Spleen (tissue), 11 donors: ENCODE measurements around the gene FAM151A. TPM values are rescaled to one million over a fixed set of nuclear protein-coding genes. Genes with fewer than 3 reads are reported as not detected.

Source experiments
- DNase-seq: peaks from one replicate; pipeline ENCODE4 v3.0.0-alpha.2; 2020
- H3K27ac ChIP-seq, 8 donors: fragments of 200-600 bp; sonication (generic) in 7 of 8; 1 replicate in 4 of 8; 2 replicates in 4 of 8; pipeline versions ENCODE4 v1.5.0 to v1.8.0; 2016 to 2021; ENCODE audit warnings: inconsistent platforms in 4 of 8, mild to moderate bottlenecking in 4 of 8, moderate library complexity in 1 of 8
- H3K27me3 ChIP-seq, 7 donors: fragments of 200-600 bp; sonication (generic) in 6 of 7; replicated peaks in 1 of 7; 1 replicate in 4 of 7; 2 replicates in 3 of 7; pipeline versions ENCODE4 v1.5.0 to v1.8.0; 2016 to 2021; ENCODE audit warnings: inconsistent platforms in 3 of 7, mild to moderate bottlenecking in 1 of 7
- H3K36me3 ChIP-seq, 6 donors: fragments of 200-600 bp; sonication (generic) in 5 of 6; 1 replicate in 4 of 6; 2 replicates in 2 of 6; pipeline versions ENCODE4 v1.5.0 to v1.8.0; 2016 to 2021; ENCODE audit warnings: inconsistent platforms in 2 of 6
- H3K4me1 ChIP-seq, 6 donors: fragments of 200-600 bp; sonication (generic) in 5 of 6; 1 replicate in 3 of 6; 2 replicates in 3 of 6; pipeline versions ENCODE4 v1.5.0 to v1.8.0; 2016 to 2021; ENCODE audit warnings: inconsistent platforms in 3 of 6
- H3K4me3 ChIP-seq, 8 donors: fragments of 200-600 bp; sonication (generic) in 7 of 8; 1 replicate in 4 of 8; 2 replicates in 4 of 8; pipeline versions ENCODE4 v1.5.0 to v1.8.0; 2016 to 2021; ENCODE audit warnings: inconsistent platforms in 4 of 8, mild to moderate bottlenecking in 4 of 8, moderate library complexity in 2 of 8
- H3K9me3 ChIP-seq, 8 donors: fragments of 200-600 bp; sonication (generic) in 7 of 8; 1 replicate in 4 of 8; 2 replicates in 4 of 8; pipeline versions ENCODE4 v1.5.0 to v1.8.0; 2016 to 2021; ENCODE audit warnings: inconsistent platforms in 4 of 8
- POLR2A ChIP-seq, 3 donors: fragments of 450-650 bp; IDR thresholded peaks; one replicate each; pipeline ENCODE4 v1.5.1; 2017; ENCODE audit warnings: antibody characterized with exemption in 3 of 3, mild to moderate bottlenecking in 1 of 3
- POLR2AphosphoS5 ChIP-seq, 3 donors: sonication (generic); formaldehyde crosslinking; IDR thresholded peaks; one replicate each; pipeline ENCODE4 v1.5.1; 2017; ENCODE audit warnings: antibody characterized with exemption in 3 of 3
- WGBS, 5 donors: extraction: QIAGEN DNeasy Blood & Tissue Kit in 3 of 5; methylation state at CpG; one replicate each; pipeline versions ENCODE4 v1.1.5 to v1.1.7; 2013 to 2018; 5-methylcytosine and 5-hydroxymethylcytosine counted together
- intact Hi-C: fragments of 100-400 bp; cut with DNase I; formaldehyde crosslinking; loops from one replicate; pipeline ENCODE4 v1.15.0; 2023; ENCODE audit warnings: low total_unique reads
- polyA plus RNA-seq, 3 donors: library from polyadenylated mRNA; stranded (reverse); fragments of 200-250 nt; gene quantifications; one replicate each; pipeline ENCODE4 v1.2.1, GENCODE V29; 2013
- total RNA-seq, 7 donors: library from RNA; depleted of rRNA in 3 of 7; stranded (reverse); fragments of >200 nt in 3 of 7; fragmentation: NEBNext Ultra II Directional in 4 of 7; extraction: Animal tissue kit (Norgen Biotek cat#: 25700) in 4 of 7; gene quantifications; one replicate each; pipeline versions ENCODE4 v1.1.0 to v1.2.1, GENCODE V29; 2016 to 2021
- TF ChIP-seq, protein P1 (sequence below), 11 experiments: fragments of 200-600 bp in 7 of 11; fragments of 450-650 bp in 4 of 11; sonication (generic) in 4 of 11; IDR thresholded peaks in 8 of 11; conservative IDR thresholded peaks in 3 of 11; 1 replicate in 7 of 11; 2 replicates in 4 of 11; pipeline versions ENCODE4 v1.4.0 to v1.8.0; 2016 to 2021; ENCODE audit warnings: antibody characterized with exemption in 11 of 11, inconsistent platforms in 4 of 11, mild to moderate bottlenecking in 1 of 11
- donor health status: healthy with polysubstance abuse.
- donor health status: DM: no; HTN: no; CAD: no; lungs with moderate emphysema.
- donor health status: DM: no; HTN: no; CAD: no.
- donor health status: Bipolar disorder and iron deficiency.
- donor health status: healthy.
- donor health status: DM: no; HTN: no; CAD: no.
- donor health status: DM: yes; HTN: yes; CAD: no.

Gene FAM151A
- total and polyA plus RNA-seq, 10 donors, result 0.70 to 4.2 (median 0.97) TPM; not detected in 1

DNA sequence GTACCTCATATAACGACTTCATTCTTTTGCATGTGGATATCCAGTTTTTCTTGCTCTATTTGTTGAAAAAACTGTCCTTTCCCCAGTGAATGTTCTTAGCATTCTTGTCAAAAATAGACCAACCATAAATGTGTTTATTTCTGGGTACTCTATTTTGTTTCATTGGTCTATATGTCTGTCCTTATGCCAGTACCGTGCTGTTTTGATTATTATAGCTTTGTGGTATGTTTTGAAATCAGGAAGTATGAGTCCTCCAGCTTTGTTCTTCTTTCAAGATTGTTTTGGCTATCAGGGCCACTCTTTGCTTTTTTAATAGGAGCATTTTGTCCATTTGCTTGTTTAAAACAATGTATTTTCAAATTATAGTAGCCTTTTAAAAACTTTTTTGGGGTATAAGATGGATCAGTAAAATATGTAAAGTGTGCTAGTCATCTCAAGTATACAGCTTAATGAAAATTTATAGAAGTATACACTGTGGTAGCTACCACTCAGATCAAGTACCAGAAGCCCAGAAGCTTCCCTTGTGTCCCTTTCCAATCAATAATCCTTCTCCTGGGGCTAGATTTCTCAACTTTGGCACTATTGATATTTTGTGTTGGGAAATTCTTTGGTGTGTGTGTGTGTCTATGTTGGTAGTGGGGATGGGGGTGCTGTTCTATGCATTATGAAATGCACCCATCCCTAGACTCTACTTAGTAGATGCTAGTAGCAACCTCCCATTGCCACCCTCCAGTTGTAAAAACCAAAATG is 35.0 kb upstream of the FAM151A start:
- Histone ChIP-seq H3K9me3 (peaks cover 0 to 23% (median 10%) of the 10 kb centered on the region in 8 donors), H3K4me3 (no peak overlapping the region), H3K27me3 (no peaks in the 10 kb centered on the region), H3K27ac (no peak overlapping the region), H3K4me1 (no peaks in the 10 kb centered on the region), H3K36me3 (no peaks in the 10 kb centered on the region)
- intact Hi-C loops, result no loop called here
- TF ChIP-seq POLR2AphosphoS5 (IDR thresholded peaks at IDR 0.05) (no peak), POLR2A (IDR thresholded peaks at IDR 0.05) (no peak)
- TF ChIP-seq, protein P1, sequence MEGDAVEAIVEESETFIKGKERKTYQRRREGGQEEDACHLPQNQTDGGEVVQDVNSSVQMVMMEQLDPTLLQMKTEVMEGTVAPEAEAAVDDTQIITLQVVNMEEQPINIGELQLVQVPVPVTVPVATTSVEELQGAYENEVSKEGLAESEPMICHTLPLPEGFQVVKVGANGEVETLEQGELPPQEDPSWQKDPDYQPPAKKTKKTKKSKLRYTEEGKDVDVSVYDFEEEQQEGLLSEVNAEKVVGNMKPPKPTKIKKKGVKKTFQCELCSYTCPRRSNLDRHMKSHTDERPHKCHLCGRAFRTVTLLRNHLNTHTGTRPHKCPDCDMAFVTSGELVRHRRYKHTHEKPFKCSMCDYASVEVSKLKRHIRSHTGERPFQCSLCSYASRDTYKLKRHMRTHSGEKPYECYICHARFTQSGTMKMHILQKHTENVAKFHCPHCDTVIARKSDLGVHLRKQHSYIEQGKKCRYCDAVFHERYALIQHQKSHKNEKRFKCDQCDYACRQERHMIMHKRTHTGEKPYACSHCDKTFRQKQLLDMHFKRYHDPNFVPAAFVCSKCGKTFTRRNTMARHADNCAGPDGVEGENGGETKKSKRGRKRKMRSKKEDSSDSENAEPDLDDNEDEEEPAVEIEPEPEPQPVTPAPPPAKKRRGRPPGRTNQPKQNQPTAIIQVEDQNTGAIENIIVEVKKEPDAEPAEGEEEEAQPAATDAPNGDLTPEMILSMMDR (IDR thresholded peaks at IDR 0.05 in 8 of 11, conservative IDR thresholded peaks at IDR 0.05 in 3 of 11), result no peak
- DNase-seq, result no peak
- 78 to 95% (median 81%) methylated on average over 2 of the region's 2 CpGs for whole genome bisulfite sequencing, 5 donors

DNA sequence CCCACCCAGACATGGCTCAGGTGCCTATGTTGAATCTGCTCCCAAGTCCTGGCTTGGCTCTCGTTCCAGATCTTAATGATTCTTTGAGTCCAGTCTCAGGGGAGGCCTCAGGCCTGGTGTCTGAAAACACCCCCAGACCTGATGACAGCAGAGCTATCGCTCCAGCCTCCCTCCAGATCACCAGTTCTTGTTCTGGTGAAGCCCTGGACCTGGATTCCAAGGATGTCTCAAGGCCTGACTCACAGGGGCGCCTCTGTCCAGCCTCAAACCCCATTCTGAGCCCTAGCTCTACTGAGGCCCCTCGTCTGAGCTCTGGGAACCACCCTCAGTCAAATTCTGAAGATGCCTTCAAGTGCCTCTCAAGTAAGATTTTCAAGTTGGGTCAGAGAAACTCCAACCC is 29.7 kb upstream of the FAM151A start:
- no peak for TF ChIP-seq POLR2A (IDR thresholded peaks at IDR 0.05)
- no peak for TF ChIP-seq POLR2AphosphoS5 (IDR thresholded peaks at IDR 0.05)
- TF ChIP-seq, protein P1 (IDR thresholded peaks at IDR 0.05 in 8 of 11, conservative IDR thresholded peaks at IDR 0.05 in 3 of 11), result no peak
- Histone ChIP-seq H3K27ac (no peak overlapping the region), H3K9me3 (peaks cover 0 to 5% (median 3%) of the 10 kb centered on the region in 8 donors), H3K36me3 (no peaks in the 10 kb centered on the region), H3K4me3 (no peak overlapping the region), H3K27me3 (peaks cover 0 to 5% (median 0%) of the 10 kb centered on the region in 7 donors), H3K4me1 (peaks cover 0 to 11% (median 0%) of the 10 kb centered on the region in 6 donors)
- WGBS, 5 donors, result 78 to 90% (median 85%) methylated on average over 4 of the region's 4 CpGs
- intact Hi-C loops, result no loop called here
- DNase-seq, result no peak

DNA sequence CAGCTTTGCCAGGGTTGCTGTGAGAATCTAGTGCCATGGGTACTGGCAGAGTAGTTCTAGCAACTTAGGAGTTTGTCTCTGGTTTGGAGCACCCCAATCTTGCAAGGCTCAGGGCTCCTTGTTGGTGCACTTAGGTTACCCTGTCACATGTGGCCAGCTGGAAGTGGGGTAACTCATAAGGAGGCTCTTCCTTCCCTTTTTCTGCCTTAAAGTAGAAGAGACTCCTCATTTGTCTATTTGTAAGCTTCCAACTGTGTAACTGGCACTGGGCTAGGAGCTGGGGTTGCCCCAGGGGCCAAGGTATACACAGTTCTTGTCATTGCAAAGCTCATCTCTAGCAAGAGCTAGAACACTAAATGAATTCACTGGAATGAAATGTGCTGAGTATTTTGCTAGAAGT is 28.8 kb upstream of the FAM151A start:
- no peak for DNase-seq
- Histone ChIP-seq H3K36me3 (no peaks in the 10 kb centered on the region), H3K27me3 (peaks cover 0 to 5% (median 0%) of the 10 kb centered on the region in 7 donors), H3K4me1 (peaks cover 0 to 11% (median 0%) of the 10 kb centered on the region in 6 donors), H3K4me3 (no peak overlapping the region), H3K27ac (no peak overlapping the region), H3K9me3 (no peaks in the 10 kb centered on the region)
- TF ChIP-seq POLR2A (IDR thresholded peaks at IDR 0.05) (no peak), POLR2AphosphoS5 (IDR thresholded peaks at IDR 0.05) (no peak)
- TF ChIP-seq, protein P1 (IDR thresholded peaks at IDR 0.05 in 8 of 11, conservative IDR thresholded peaks at IDR 0.05 in 3 of 11), result no peak
- intact Hi-C loops, result no loop called here

DNA sequence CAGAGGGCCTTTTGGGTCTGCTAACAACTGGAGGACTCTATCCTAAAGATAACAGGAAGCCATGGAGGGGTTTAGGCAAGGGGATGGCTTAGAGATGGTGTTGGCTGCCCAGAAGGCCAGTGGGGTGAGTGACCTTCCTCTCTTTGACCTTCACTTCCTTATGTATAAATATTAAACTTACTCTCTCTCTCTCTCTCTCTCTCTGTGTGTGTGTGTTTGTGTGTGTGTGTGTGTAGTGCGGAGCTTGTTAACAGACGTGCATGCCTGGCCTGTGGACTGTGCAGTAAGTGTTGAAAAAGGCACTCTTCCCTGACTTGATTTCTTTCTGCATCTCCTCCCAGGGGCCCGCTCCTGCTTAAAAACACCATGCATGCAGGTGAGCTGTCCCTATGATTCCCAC is 28.3 kb upstream of the FAM151A start:
- 51 to 82% (median 78%) methylated on average over 3 of the region's 3 CpGs for WGBS, 5 donors
- peaks cover 0 to 11% (median 0%) of the 10 kb centered on the region in 6 donors for H3K4me1 ChIP-seq
- no peak for DNase-seq
- TF ChIP-seq, protein P1 (IDR thresholded peaks at IDR 0.05 in 8 of 11, conservative IDR thresholded peaks at IDR 0.05 in 3 of 11), result no peak
- TF ChIP-seq POLR2A (IDR thresholded peaks at IDR 0.05) (no peak), POLR2AphosphoS5 (IDR thresholded peaks at IDR 0.05) (no peak)
- H3K9me3 ChIP-seq, result no peaks in the 10 kb centered on the region
- intact Hi-C loops, result no loop called here
- H3K4me3 ChIP-seq, result no peak overlapping the region
- H3K27ac ChIP-seq, result no peak overlapping the region
- H3K36me3 ChIP-seq, result no peaks in the 10 kb centered on the region
- peaks cover 0 to 5% (median 0%) of the 10 kb centered on the region in 7 donors for H3K27me3 ChIP-seq
